D721Med (cell line): ENCODE data around the gene GATM.

Source experiments
- DNase-seq: peaks from one replicate; pipeline ENCODE4 v3.0.0; 2011; ENCODE audit warnings: low spot score; ENCODE audit not compliant: insufficient read length
- FAIRE-seq: peaks from 2 replicates; lab custom pipeline; 2011; peaks lifted over from hg19 to GRCh38; lab: Jason Lieb, UNC
- CTCF ChIP-seq: IDR thresholded peaks from 2 replicates; pipeline ENCODE4 v1.5.1; 2012; ENCODE audit warnings: mild to moderate bottlenecking, control low read depth; ENCODE audit not compliant: insufficient read depth; ENCODE audit errors: missing control alignments

The GATM gene

GRCh38 chr15:45387380-45388007 lies 9.2 kb upstream of the GATM start:
- DNase-seq: no peak
- no peak for FAIRE-seq
- TF ChIP-seq CTCF: no peak

- DNase-seq (no peak), FAIRE-seq (no peak)
- no peak for TF ChIP-seq CTCF
Measured at GRCh38 chr15:45386974-45387373, 8.6 kb upstream of the GATM start.

- no peak for FAIRE-seq
- DNase-seq: no peak
- no peak for TF ChIP-seq CTCF
Measured at GRCh38 chr15:45386420-45386819, 8.1 kb upstream of the GATM start.

- DNase-seq (no peak), FAIRE-seq (no peak)
- no peak for TF ChIP-seq CTCF
Measured at GRCh38 chr15:45385590-45385989, 7.2 kb upstream of the GATM start.

- no peak for FAIRE-seq
- no peak for TF ChIP-seq CTCF
- no peak for DNase-seq
Measured at GRCh38 chr15:45384700-45385099, 6.4 kb upstream of the GATM start.

GRCh38 chr15:45378913-45379262 lies 544 bp upstream of the GATM start:
- no peak for TF ChIP-seq CTCF
- FAIRE-seq: no peak
- DNase-seq: no peak

GRCh38 chr15:45377609-45378148 lies 665 bp downstream of the GATM start:
- no peak for TF ChIP-seq CTCF
- DNase-seq (no peak), FAIRE-seq (no peak)
